ENCODE results near the gene KIF18A. TPM values are rescaled to one million over a fixed set of nuclear protein-coding genes. Genes with fewer than 3 reads are reported as not detected.

KIF18A gene
- total and polyA plus RNA-seq, 4 donors, result 0.08 to 21.4 (median 0.20) TPM

GRCh38 chr11:27997344-27997743 lies 110.6 kb downstream of the KIF18A start:
- no peak overlapping the region for H3K4me3 ChIP-seq (ENCODE audit: low read depth in 1 of 3, low read length in 3 of 3)
- H3K9me3 ChIP-seq (ENCODE audit: control insufficient read depth in 4 of 4, low read length in 3 of 4), result peaks cover 0 to 7% (median 1%) of the 10 kb centered on the region in 4 donors
- no peak overlapping the region for H3K9ac ChIP-seq (ENCODE audit: low read depth in 1 of 2, low read length in 2 of 2)
- H3K27ac ChIP-seq (ENCODE audit: low read depth in 1 of 2, low read length in 2 of 2), result no peak overlapping the region
- H3K36me3 ChIP-seq (ENCODE audit: control insufficient read depth in 4 of 4, insufficient read depth in 3 of 4, low read depth in 1 of 4, low read length in 3 of 4), result no peaks in the 10 kb centered on the region
- 86% methylated on average over 2 of the region's 2 CpGs for WGBS
- H3K4me1 ChIP-seq (ENCODE audit: control insufficient read depth in 4 of 4, insufficient read depth in 4 of 4, low read length in 3 of 4), result no peaks in the 10 kb centered on the region
- DNase-seq (ENCODE audit: low spot score), result no peak
- H3K27me3 ChIP-seq (ENCODE audit: control insufficient read depth in 4 of 4, insufficient read depth in 4 of 4, low read length in 3 of 4), result no peaks in the 10 kb centered on the region
- TF ChIP-seq FOXA1 (IDR thresholded peaks at IDR 0.05), result no peak
- TF ChIP-seq ATF3 (IDR thresholded peaks at IDR 0.05), result no peak
- TF ChIP-seq RXRA (IDR thresholded peaks at IDR 0.05), result no peak
- no peak for TF ChIP-seq SP1 (IDR thresholded peaks at IDR 0.05)
- no peak for TF ChIP-seq EGR1 (IDR thresholded peaks at IDR 0.05; ENCODE audit: low read depth in 2 of 2)
- TF ChIP-seq RAD21 (IDR thresholded peaks at IDR 0.05), result no peak
- TF ChIP-seq MAX (IDR thresholded peaks at IDR 0.05), result no peak
- TF ChIP-seq REST (IDR thresholded peaks at IDR 0.05), result no peak
- no peak for TF ChIP-seq NR2F2 (IDR thresholded peaks at IDR 0.05)
- no peak for TF ChIP-seq TAF1 (conservative IDR thresholded peaks at IDR 0.05)
- no peak for TF ChIP-seq JUND (IDR thresholded peaks at IDR 0.05)
- TF ChIP-seq ZBTB33 (IDR thresholded peaks at IDR 0.05), result no peak
- TF ChIP-seq CTCF (IDR thresholded peaks at IDR 0.05; ENCODE audit: low read depth, low read length, missing input control), result no peak

GRCh38 chr11:27996066-27996465 lies 111.9 kb downstream of the KIF18A start:
- no peak for DNase-seq (ENCODE audit: low spot score)
- Histone ChIP-seq H3K36me3 (ENCODE audit: control insufficient read depth in 4 of 4, insufficient read depth in 3 of 4, low read depth in 1 of 4, low read length in 3 of 4) (no peaks in the 10 kb centered on the region), H3K9ac (ENCODE audit: low read depth in 1 of 2, low read length in 2 of 2) (no peak overlapping the region), H3K9me3 (ENCODE audit: control insufficient read depth in 4 of 4, low read length in 3 of 4) (peaks cover 0 to 2% (median 0%) of the 10 kb centered on the region in 4 donors), H3K27ac (ENCODE audit: low read depth in 1 of 2, low read length in 2 of 2) (no peak overlapping the region), H3K27me3 (ENCODE audit: control insufficient read depth in 4 of 4, insufficient read depth in 4 of 4, low read length in 3 of 4) (no peaks in the 10 kb centered on the region), H3K4me1 (ENCODE audit: control insufficient read depth in 4 of 4, insufficient read depth in 4 of 4, low read length in 3 of 4) (no peaks in the 10 kb centered on the region), H3K4me3 (ENCODE audit: low read depth in 1 of 3, low read length in 3 of 3) (no peak overlapping the region)
- WGBS, result 90% methylated on average over 2 of the region's 2 CpGs
- no peak for TF ChIP-seq SP1 (IDR thresholded peaks at IDR 0.05)
- no peak for TF ChIP-seq EGR1 (IDR thresholded peaks at IDR 0.05; ENCODE audit: low read depth in 2 of 2)
- no peak for TF ChIP-seq HNF4A (conservative IDR thresholded peaks at IDR 0.05)
- TF ChIP-seq TAF1 (conservative IDR thresholded peaks at IDR 0.05), result no peak
- TF ChIP-seq RXRA (IDR thresholded peaks at IDR 0.05), result no peak
- TF ChIP-seq JUND (IDR thresholded peaks at IDR 0.05), result no peak
- TF ChIP-seq FOXA1 (IDR thresholded peaks at IDR 0.05), result no peak
- no peak for TF ChIP-seq ATF3 (IDR thresholded peaks at IDR 0.05)
- no peak for TF ChIP-seq ZBTB33 (IDR thresholded peaks at IDR 0.05)
- no peak for TF ChIP-seq HNF4G (IDR thresholded peaks at IDR 0.05)
- no peak for TF ChIP-seq FOXA2 (IDR thresholded peaks at IDR 0.05)
- no peak for TF ChIP-seq GABPA (IDR thresholded peaks at IDR 0.05 in 1 of 2, conservative IDR thresholded peaks at IDR 0.05 in 1 of 2)
- TF ChIP-seq REST (IDR thresholded peaks at IDR 0.05), result no peak
- TF ChIP-seq MAX (IDR thresholded peaks at IDR 0.05), result no peak
- TF ChIP-seq NR2F2 (IDR thresholded peaks at IDR 0.05), result no peak
